ENCODE data around the gene RANBP9.

RANBP9 gene

DNA sequence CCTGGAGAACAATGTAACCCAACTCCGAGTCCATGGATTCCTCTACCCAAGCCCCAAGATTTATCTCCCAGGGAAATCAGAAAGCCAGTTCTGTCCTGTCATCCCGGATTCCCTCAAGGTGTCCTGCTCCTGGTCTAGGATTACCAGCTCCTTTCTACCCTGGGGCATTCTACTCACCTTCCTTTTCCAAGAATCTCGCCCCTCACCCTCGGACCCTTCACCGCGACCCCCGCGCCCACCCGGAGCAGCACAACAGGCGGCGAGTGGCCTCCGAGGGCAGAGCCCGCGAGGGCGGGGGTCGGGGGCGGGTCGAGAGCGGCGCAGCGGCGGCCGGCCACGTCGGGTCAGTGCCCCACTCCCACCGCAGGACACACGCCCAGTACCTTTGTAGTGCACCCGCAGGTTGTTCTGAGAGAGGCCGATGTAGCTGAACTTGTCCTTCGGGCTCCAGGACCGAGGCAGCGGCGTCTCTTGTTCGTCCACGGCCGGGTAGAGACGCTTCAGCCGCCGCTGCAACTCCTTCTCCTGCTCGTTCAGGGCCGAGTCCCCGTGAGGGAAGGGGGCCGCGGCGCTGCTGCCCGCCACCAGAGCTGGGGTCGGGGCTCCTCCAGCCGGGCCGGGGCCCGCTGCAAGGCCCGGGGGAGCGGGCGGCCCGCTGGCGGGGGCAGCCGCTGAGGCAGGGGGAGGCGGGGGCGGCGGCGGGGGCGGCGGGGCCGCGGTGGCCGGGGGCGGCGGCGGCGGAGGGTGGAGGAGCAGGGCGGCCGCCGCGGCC, 897 bp downstream of the RANBP9 start:
- DNase-seq (ENCODE audit: low read depth) = no peak

DNA sequence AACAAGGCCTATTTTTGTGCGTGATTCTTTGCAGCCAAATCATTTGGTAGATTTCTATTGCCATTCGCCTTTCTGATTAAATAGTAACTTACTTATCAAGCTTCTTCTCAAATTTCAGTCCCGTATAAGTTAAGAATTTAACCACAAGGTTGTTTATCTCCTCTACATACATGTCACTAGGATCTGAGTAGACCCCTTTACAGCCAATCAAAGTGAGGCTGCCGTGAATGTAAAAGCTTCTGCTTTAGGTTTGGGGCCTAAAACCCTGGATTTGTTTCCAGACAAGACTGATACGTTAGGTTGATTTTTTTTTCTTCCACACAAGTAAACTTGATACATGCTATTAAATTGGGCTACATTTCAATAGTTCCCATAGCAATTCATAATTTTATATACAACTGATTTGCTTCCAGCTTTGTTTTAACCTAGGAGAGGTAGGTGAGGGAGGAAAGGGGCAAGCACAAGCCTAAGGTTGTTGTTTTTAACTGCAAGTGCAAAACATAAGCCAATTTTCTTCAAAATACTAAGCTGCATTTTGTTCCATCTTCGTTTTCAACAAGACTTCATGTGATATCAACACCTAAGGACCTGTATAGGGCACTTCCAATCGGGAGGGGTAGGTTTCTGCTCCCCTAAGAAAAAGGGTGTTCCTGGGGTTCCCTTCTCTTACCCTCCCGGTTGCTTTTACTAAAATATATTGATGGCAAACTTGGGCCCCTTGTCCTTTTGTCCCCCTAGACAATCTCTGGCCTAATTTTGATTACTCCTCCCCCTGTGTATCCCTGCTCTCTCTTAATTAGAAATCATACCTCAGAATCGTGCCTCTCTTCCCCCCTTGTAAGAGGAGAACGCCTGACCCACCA, 1.7 kb downstream of the RANBP9 start:
- DNase-seq (ENCODE audit: low read depth) = peak; percentile 52

DNA sequence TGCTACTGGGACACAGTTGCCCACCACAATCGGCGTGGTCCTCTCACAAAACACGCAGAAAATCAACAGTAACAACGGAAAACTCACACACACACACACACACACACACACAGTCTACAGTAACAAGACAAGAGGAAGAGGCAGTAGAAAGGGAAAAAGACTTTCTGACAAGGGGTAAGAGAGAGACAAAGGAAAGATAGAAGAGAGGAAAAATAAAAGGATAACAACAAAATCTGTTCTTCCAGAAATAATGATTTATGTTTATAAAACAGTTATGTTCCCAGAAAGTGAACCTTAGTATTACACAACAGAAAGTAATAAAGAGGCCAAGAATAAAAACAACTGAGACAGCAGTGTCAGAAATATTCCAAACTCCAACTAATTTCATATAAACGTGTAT, 2.9 kb downstream of the RANBP9 start:
- DNase-seq (ENCODE audit: low read depth) = peak; percentile 25

DNA sequence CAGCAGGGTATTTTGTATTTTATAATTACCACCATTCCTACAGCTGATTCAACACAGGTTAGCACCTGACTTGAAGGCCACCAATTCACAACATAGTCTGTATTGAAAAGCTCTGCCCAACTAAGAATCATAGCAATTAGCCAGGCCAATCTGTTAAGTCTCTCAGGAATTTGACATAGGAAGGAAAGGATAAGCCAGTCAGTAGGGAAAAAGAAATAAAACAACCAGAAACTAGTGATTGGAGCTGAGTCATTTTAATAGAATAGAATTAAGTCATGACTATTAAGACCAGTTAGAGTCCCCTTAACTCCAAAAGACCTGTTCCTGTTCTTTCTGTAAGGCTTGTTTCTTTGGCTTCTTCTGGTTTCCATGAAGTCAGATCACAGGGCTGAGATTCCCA, 8.1 kb downstream of the RANBP9 start:
- peak; percentile 32 for DNase-seq (ENCODE audit: low read depth)

DNA sequence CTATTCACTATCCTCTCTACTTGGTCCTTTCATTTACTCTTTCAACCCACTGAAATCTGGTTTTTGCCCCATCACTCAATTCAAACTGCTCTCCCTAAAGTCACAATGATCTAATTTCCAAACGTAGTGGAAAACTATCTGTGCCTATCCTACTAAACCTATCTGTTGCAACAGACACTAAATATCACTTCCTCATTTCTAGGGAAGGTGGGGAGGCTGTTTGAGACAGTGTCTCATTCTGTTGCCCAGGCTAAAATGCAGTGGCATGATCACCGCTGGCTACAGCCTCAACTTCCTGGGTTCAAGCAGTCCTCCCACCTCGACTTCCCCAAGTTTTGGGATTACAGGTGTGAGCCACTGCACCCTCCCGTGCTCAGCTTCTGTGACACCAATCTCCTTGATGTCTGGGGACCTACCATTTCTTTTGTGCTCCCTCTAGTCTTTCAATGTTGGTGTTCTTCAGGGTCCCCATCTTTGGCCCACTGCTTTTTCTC, 8.8 kb downstream of the RANBP9 start:
- no peak for DNase-seq (ENCODE audit: low read depth)

DNA sequence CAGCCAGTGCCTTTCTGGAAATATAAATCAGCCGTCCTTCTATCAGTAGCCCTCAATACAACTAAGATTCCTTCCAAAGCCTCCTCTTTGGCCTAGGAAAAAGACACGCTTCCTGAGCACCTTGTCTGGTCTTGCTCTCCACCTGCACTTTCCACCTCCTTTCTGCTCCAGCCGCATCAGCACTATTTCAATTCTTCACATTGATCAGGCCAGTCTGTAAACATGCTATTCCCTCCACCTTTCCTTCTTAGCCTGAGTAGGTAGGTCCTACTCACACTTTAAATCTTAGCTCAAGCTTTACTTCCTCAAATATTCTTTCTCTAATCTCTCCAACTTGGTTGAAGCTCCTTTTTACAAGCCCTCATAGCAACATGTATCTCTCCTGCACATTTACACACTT, 11.4 kb downstream of the RANBP9 start:
- no peak for DNase-seq (ENCODE audit: low read depth)

DNA sequence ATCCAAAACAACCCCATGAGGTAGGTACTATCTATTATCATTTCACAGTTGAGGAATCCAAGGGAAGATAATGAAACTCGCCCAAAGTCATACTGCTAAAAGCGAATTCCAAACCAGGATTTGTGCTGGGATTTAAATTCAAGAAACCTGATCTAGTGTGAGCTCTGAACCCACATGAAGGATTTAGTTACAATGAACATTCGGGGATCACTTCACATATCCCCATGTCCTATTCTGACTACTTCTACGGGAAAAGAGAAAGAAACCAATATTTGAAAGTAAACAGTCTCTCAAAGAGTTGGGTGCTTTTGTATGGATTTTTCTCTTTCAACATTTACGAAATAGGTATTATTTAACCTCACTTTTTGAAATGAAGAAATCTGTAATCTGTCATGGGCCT, 12.9 kb downstream of the RANBP9 start:
- DNase-seq (ENCODE audit: low read depth) = no peak

DNA sequence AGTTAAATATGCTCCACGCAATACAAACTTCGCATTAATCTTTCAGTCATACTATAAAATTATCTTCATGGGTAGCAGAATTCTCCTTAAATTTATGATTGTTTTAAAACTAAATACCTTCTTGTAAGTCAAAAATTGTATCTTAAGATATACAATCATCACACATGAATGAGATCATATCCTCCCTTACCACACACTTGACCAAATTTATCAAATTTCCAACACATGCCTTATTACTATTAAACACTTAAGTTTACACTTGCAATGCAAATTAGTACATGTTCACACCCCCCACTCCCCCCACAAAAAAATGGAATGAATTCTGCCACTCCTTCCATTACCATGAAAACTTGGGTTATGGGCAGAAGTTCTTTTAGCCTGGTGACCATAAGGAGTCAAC, 13.8 kb downstream of the RANBP9 start:
- DNase-seq (ENCODE audit: low read depth) = no peak

DNA sequence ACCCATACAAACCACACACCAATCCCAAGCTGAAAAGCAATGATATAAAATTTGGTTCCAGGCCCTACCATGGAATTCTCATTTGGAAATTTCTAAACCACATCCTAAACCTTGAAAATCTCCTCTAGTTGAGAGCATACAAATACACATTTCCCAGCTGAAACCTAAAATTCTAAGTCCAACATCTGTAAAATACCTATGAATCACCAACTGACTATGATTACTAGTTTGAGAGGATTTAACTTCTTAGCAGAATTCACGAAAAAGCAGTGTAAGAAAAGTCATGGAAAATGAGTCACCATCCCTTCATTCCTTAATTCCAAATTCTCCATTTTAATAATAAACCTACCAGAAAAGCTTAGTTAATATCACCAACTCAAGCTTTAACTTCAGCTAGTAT, 15.4 kb downstream of the RANBP9 start:
- peak; percentile 89 for DNase-seq (ENCODE audit: low read depth)

DNA sequence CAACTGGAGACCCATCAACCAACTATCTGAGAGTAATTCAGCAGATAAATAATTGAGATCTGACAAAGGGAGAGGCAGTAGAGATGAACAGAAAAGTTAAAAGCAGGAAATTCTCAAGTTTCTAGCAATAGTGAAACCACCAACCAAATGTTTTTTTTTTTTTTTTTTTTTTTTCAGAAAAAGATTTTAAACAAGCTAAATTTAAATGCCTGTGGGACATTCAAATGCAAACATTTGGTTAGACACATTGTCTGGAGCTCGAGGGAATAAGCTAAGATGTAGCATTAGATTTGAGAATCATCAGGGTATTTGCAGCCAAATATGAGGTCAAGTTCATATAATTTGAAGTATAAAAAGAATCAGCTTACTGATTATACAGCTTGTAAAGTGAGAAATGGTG, 16.4 kb downstream of the RANBP9 start:
- peak; percentile 68 for DNase-seq (ENCODE audit: low read depth)

DNA sequence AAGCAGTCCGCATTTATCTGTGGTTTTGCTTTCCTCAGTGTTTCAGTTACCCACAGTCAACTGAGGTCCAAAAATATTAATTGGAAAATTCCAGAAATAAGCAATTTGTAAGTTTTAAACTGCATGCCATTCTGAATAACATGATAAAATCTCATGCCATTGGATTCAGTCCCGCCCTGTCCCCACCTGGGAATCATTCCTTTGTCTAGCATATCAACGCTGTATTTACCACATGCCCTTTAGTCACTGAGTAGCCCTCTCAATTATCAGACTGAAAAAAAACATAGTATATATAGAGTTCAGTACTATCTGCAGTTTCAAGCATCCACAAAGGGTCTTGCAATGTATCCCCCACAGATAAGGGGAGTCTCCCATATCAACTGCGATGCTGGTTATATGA, 17.1 kb downstream of the RANBP9 start:
- DNase-seq (ENCODE audit: low read depth) = no peak

DNA sequence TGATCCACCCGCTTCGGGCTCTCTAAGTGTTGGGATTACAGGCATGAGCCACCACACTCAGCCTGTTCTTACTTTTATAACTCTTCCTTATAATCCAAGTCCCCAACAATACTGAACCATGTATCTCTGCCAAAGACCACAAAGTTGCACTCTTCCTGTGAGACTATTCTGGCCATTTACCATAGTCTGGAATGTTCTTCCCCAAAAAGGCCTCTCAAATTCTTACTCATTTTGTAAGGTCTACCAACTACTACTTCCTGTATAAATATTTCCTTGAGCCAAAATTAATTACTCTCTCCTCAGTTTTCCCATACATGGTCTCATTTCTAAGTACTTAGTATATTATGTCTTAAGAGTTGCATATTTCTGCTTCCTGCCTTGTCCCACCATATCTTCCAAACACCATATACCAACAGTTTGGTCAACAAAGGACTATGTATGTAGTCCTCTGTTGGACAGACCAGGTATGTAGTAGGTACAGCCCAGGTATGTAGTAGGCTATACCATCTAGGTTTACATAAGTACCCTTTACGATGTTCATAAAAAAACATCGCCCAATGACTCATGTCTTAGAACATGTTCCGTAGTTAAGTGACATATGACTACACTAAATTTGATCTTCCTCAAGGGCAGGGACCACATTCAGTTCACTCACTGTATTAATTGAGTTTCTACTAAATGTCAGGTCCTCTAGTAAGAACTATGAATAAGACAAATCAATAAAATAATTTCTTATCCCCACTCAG, 22.0 kb downstream of the RANBP9 start:
- peak; percentile 77 for DNase-seq (ENCODE audit: low read depth)

DNA sequence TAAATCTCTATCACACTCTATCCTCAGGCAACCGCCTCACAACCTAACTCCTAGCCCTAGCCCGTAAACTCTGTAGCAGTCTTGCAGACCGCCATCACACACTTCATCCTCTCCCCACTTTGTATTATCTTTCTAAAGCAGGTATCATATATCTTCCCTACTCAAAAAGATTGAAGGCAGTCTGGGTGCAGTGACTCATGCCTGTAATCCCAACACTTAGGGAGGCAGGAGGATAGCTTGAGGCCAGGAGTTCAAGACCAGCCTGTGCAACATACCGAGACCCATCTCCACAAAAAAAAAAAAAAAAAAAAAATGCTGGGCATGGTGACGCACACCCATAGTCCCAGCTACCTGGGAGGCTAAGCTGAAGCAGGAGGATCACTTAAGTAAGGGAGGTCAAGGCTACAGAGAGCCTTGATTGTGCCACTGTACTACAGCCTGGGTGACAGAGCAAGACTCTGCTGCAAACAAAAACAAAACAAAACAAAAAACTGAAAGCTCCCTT, 22.9 kb downstream of the RANBP9 start:
- DNase-seq (ENCODE audit: low read depth) = no peak

DNA sequence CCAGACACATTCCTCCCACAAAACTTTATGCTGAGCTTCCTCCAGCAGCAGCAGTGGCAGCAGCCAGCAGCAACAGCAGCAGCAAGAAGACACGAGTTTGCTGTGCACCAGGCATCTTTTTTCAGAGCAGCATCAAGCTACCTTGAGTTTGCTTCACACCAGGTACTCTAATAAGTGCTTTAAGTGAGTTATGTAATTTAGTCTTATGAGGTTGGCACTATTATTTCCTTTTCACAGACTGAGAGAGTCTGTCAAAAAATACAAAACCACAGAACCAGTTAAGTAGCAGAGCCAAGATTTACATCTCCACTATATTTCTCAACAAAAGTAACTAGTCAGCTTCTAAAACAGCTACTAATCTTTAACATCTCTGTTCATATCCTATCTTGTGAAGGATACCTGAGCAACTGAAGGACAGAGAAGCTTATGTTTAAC, 23.7 kb downstream of the RANBP9 start:
- no peak for DNase-seq (ENCODE audit: low read depth)

DNA sequence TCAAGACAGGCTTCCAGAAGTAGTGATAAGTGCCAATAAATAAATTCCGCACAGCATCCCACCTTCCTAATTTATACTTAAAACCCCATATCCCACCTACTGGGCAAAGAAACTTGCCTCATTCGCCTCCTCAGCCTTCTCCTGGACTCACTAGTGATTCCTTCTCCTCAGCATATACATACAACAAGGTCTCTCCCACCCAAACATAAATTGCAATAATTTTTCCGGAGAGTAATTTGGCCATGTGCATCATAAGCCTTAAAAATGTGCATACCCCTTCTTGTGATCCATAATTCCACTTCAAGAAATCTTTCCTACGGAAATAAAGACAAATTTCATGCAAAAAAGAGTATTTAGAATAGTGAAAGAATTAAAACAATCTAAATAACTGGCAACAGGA, 26.8 kb downstream of the RANBP9 start:
- no peak for DNase-seq (ENCODE audit: low read depth)

DNA sequence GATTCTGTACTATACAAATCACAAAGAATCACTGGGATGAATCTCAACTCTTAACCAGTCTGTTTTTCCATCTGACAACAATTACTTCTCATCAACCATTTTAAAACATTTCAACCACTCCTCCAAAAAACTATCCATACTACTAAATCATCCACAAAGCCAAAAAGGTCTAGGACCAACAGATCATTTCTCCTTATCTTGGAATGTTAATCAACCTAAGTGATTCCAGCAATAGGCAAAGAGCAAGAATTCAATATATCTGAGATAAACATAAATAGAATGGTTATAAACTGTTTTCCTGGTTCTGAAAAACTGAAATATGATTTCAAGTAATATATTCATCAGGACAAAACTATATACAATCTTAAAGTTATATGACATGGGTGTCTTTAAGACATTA, 28.6 kb downstream of the RANBP9 start:
- DNase-seq (ENCODE audit: low read depth) = no peak

DNA sequence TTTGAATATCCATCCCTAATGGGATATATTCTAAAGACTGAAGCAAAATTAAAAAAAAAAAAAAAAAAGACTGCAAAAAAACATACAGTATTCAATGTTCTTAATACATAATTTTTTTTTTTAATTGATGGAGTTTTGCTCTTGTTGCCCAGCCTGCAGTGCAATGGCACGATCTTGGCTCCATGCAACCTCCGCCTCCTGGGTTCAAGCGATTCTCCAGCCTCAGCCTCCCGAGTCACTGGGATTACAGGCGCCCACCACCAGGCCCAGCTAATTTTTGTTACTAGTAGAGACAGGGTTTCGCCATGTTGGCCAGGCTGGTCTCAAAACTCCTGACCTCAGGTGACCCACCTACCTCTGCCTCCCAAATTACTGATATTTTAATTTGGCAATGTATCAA, 29.3 kb downstream of the RANBP9 start:
- DNase-seq (ENCODE audit: low read depth) = no peak

DNA sequence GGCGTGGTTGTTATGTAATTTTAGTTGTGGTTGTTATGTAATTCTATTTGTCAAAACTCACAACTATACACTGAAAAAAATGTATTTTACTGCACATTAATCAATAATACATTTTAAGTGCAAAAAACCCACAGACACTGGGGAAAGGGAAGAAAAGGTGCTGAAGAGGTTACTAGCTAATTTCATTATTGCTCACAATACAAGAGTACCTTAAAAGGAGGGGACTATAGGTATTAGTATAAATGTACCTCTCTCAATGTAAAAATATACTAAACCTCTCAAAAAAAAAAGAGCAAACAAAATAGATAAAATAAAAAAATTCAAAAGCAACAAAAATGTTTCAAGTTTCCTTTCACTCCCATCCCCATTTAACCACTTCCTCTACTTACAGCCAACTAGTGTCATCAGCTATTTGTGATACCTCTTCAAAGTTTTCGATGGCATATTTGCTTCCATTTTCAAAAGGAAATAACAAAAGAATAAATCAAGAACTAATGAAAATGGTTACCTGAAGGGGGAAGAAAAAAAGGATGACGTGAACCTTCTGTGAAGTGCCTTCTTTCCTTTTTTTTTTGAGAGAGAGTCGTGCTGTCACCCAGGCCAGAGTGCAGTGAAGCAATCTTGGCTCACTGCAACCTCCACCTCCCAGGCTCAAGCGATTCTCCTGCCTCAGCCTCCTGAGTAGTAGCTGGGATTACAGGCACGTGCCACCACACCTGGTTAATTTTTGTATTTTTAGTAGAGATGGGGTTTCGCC, 30.2 kb downstream of the RANBP9 start:
- no peak for DNase-seq (ENCODE audit: low read depth)

DNA sequence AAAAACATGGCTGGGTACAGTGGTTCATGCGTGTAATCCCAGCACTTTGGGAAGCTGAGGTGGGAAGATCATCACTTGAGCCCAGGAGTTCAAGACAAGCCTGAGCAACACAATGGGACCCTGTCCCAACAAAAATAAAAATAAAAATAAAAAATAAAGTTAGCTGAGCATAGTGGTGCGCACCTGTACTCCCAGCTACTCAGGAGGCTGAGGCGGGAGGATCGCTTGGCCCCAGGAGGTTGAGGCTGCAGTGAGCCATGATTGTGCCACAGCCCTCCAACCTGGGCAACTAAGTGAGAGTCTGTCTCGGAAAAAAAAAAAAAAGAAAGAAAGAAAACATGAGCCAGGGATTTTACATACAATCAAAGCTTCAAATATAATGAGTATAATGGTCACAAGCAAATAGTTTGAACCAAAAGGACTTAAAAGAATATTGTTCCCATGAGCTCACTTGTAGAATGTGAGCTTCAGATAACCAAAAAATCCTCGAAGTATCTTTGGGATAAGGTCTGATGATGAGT, 31.1 kb downstream of the RANBP9 start:
- no peak for DNase-seq (ENCODE audit: low read depth)

DNA sequence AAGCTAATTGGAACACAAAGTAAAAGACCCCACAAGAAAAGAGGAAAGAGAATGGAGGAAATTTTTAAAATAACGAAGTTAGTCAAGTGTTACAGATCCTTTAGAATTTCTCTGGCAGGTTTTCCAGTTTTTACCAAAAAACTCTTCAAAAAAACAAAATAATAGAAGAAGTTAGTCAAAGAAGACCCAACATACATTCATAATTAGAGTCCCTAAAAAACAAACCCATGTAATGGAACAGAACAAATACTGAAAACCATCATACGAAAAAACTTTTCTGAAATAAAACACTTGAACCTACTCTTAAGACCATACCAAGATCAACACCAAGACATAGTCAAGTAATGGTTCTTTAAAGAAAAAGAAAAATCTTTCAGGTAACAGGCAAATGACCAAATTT, 31.6 kb downstream of the RANBP9 start:
- DNase-seq (ENCODE audit: low read depth) = no peak

DNA sequence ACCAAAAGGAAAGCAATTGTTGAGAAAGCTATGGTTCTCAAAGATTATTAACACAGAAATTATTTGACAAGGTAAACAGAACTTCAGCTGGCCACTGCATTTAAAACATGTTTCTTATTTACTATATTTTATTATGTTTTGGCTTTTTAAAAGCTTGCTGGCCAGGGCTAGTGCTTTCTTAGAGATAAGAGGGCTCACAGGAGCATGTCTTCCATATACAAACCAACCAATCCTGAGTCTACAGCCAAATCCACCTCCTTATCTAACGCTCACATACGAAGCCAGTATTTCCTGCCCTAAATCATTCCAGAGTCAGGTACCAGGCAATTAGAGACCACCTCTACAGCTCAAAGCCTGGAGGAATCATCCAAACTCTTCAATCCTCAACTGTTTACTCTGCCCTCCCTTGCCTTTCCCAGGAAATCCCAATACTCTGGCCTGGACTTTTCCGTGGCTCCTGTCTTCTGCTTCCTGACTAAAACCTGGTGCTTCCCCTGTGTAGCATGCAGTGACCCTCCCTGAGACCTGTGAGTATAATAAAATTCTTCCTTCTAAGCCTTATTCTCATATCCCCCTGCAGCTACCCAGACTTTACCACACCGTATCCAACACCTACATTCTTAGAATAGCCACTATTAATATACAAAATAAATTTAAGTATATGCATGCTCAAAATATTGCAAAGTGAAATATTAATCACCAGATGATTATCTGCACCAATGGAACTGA, 33.2 kb downstream of the RANBP9 start:
- no peak for DNase-seq (ENCODE audit: low read depth)

Measured in EH (cell line).